ENCODE measurements around the gene SSTR3.
"Not testable (repeated sequence)": the region's sequence is repeated elsewhere in the genome, so short reads cannot be mapped to it uniquely, and the experiment has no call there.

Gene SSTR3

GRCh38 chr22:37183432-37184379 is 28.6 kb downstream of the SSTR3 start:
- FAIRE-seq (no peak), DNase-seq (ENCODE audit: insufficient read length, low spot score) (no peak)

DNA sequence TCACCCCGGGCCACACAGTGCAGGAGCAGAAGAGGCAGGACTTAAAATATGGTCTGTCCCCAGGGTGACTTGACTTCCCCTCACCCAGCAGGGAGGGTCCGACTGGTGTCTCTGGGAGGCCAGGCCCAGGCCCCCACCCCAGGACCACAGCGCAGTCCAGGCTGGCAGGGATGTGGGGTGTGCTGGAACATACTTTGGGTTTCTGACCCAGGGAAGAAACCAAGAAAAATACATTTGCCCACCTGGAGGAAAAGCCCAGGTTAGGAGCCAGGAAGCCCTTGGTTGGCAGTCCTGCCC is 29.4 kb downstream of the SSTR3 start:
- DNase-seq (ENCODE audit: insufficient read length, low spot score): no peak
- no peak for FAIRE-seq

GRCh38 chr22:37182101-37182948 is 30.0 kb downstream of the SSTR3 start:
- FAIRE-seq (no peak), DNase-seq (ENCODE audit: insufficient read length, low spot score) (no peak)

GRCh38 chr22:37181681-37182080 is 30.6 kb downstream of the SSTR3 start:
- DNase-seq (ENCODE audit: insufficient read length, low spot score) (no peak), FAIRE-seq (no peak)

GRCh38 chr22:37180531-37181231 is 31.6 kb downstream of the SSTR3 start:
- DNase-seq (ENCODE audit: insufficient read length, low spot score) (no peak), FAIRE-seq (no peak)

DNA sequence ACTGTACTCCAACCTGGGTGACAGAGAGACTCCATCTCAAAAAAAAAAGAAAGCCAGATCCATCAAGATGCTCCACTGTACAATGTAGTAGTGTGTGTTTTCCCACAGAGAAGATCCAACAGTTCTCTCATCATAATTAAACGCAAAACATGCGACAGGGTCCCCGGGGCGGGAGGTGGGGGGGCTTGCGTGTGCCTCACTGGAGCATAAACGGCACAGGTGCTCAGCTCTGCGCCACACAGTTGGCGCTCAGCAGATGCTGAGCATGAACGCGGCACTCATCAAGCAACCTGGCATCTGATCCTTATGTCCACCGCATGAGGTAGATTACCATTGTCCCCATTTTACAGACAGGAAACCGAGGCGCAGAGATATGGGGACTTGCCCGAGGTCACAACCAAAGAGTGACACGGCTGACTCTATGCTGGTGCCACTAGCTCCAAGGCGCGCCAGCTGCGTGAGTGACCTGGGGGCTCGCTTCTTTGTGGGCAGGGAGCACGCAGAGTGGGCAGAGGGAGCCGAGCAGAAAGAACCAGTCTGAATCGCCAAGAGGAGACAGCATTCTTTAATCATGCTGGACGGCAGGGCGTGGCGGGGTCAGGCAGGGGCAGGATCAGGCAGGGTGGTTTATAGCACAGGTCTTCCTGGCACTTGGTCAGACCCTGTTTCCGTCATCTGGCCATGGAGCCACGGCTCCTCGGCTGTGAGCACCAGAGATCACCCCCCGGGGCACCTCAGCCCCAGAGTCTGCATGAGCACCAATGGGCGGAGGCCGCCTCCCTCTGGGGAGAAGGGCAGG is 32.5 kb downstream of the SSTR3 start:
- FAIRE-seq: no peak
- DNase-seq (ENCODE audit: insufficient read length, low spot score): no peak

GRCh38 chr22:37179126-37179470 is 33.2 kb downstream of the SSTR3 start:
- DNase-seq (ENCODE audit: insufficient read length, low spot score): no peak
- FAIRE-seq: no peak

DNA sequence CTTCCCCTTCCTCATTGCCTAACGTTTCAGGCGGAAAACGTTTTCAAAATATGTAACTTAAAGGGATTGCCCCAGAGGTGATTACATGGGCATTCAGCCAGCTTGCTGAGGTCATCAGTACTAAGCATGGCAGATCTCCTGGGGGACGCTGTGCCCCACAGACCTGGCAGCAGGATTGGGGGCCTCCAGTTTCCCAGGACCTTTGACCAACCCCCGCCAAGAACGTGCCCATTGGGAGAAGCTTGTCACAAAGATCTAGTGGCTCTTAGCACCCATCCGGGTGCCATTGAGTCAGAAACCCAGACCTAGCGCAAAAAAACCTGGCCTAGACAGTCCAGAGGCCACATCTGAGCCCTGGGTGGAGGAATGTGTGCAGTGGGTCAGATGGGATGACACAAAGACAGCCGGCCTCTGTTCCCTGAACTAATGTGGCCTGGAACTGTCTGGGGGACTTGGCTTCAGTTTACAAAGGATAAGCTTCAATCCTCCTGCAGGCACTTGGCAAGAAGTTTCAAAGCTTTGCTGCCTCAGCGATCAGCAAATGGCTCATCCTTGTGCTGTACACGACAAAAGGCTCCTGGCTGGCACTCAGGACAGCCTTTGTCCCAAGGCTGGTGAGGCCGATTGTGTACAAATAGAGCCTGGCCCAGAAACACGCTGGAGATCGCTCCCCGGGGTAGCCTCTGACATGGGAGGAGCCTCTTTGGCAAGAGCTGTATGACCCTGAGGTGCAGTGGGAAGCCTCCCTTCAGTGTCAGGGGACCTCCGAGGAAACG is 33.7 kb downstream of the SSTR3 start:
- no peak for FAIRE-seq
- no peak for DNase-seq (ENCODE audit: insufficient read length, low spot score)

GRCh38 chr22:37177755-37178154 is 34.5 kb downstream of the SSTR3 start:
- DNase-seq (ENCODE audit: insufficient read length, low spot score): no peak
- no peak for FAIRE-seq

- FAIRE-seq (no peak), DNase-seq (ENCODE audit: insufficient read length, low spot score) (no peak)
Measured at GRCh38 chr22:37177221-37177620, 35.1 kb downstream of the SSTR3 start.

DNA sequence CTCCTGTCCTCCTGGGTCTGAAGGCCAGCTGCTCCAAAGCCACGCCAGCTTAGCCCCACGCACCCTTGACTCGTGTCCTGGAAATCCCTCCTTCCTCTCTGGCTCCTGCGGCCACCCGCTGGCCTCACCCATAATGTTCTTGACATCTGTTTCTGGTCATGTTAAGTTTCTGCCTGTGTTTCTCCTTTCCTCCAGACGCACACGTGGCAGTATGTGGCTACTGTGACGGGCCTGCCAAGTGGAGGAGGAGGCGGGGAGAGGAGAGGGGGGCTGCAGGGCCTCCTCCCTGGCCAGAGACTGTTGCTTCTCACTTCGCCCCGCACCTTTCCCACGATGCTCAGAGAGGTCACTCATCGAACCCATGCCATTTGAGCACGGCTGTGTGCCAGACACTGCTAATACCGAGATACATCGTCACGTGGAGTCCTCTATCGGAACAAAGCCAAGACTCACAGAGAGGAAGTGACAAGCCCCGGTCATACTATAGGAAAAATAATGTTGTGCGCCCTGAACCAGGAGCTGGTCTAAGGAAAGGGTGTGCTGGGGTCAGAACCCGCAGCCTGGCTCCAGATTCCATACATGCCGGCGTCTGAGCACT is 35.7 kb downstream of the SSTR3 start:
- no peak for FAIRE-seq
- DNase-seq (ENCODE audit: insufficient read length, low spot score): no peak

DNA sequence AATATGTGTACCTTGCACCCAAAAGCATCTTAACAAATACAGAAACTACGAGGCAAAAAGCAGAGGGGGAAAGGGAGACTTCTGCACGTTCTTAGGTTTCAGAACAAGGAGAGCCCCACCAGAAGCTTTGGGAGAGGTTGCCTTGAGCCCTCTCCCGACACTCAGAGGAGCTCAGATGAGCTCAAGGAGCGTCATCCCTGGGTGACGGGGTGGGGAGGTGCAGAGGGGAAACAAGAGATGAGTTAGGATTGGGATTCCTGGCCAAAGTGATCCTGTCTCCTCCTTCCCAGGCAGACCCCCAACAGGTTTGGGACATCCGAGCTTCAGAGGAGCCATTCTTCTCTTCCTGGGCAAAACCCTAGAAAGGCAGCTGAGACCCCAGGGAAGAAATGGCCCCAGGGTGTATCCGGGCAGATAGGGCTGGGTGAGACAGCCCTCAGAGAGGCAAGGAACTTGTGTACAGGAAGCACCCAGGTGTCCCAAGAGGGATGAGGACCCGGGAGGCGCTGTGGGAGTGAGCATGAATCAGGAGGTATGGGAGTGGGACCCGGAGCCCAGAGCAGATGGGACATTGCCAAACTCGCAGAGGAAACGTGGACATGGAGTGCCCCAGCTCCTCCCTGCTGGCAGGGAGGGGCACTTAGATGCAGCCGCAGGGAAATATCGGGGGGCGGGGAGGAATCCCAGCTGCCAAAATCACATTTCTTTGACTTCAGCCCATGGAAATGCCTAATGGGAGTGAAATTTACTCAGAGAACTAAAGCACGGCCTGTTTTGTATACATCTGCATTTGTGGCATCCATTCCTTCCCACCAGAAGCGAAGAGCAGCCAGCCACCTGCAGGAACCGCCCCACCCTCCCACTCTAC is 36.6 kb downstream of the SSTR3 start:
- DNase-seq (ENCODE audit: insufficient read length, low spot score): no peak
- no peak for FAIRE-seq

GRCh38 chr22:37174964-37175363 is 37.3 kb downstream of the SSTR3 start:
- FAIRE-seq (no peak), DNase-seq (ENCODE audit: insufficient read length, low spot score) (no peak)

DNA sequence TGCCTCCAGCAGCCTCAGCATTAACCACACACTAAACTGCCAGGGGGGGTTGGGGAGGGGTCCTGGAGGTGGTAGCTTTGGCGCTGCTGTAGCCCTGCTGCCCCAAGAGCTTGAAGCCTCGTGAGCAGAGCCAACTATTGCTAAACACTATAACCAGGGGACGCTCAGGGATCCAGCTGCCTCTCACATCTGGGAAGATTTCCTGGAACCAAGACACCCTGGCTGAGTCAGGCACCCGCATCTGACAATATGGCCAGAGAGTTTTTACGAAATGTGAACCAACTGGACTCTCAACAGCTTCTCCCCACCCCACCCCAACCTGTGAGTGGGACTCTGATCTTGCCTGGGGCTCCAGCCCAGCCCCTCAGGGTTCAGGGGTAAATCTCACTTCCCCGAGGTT is 38.6 kb downstream of the SSTR3 start:
- no peak for FAIRE-seq
- DNase-seq (ENCODE audit: insufficient read length, low spot score): no peak

GRCh38 chr22:37172266-37173245 is 39.7 kb downstream of the SSTR3 start:
- DNase-seq (ENCODE audit: insufficient read length, low spot score) (no peak), FAIRE-seq (no peak)

- DNase-seq (ENCODE audit: insufficient read length, low spot score) (no peak), FAIRE-seq (no peak)
Measured at GRCh38 chr22:37171662-37172061, 40.6 kb downstream of the SSTR3 start.

DNA sequence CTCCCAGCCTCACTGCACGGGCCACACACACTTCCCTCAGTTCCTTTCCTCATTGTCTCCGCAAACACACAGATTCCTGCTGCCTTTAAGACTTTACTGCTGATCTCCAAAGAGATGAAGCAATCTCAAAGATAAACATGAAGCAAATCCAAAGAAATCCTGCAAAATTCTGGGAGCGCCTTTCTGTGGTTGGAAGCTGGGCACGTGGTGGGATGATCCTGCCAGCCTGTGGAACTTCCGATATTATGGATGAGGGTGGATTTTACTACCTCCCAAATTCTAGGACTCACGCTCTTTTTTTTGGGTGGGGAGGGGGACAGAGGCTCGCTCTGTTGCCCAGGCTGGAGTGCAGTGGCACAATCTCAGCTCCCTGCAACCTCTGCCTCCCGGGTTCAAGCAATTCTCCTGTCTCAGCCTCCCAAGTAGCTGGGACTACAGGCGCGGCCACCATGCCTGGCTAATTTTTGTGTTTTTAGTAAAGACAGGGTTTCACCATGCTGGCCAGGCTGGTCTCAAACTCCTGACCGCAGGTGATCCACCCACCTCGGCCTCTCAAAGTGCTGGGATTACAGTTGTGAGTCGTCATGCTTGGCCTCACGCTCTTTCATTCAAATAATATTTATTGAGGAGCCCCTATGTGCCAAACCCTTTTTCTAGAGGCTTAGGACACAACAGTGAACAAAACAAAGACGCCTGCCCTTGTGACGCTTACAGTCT is 41.4 kb downstream of the SSTR3 start:
- FAIRE-seq; DNase-seq (ENCODE audit: insufficient read length, low spot score): not testable (repeated sequence)
